ENCODE measurements around the gene CEMIP.

GRCh38 chr15:80775338-80775737, 3.8 kb upstream of the CEMIP start:
- TF ChIP-seq CTCF (IDR thresholded peaks at IDR 0.05) (no peak), ZFX (IDR thresholded peaks at IDR 0.05; ENCODE audit: borderline replicate concordance) (no peak)
